HTERT RPE-1 (cell line): ENCODE data around the gene L1CAM.

ENCODE experiments used
- in situ Hi-C: fragments of 300-500 bp; cut with MboI; formaldehyde crosslinking; loops from 4 replicates; pipeline ENCODE4 v1.14.3; 2020; ENCODE audit warnings: low sequenced_read_pairs

The L1CAM gene

DNA sequence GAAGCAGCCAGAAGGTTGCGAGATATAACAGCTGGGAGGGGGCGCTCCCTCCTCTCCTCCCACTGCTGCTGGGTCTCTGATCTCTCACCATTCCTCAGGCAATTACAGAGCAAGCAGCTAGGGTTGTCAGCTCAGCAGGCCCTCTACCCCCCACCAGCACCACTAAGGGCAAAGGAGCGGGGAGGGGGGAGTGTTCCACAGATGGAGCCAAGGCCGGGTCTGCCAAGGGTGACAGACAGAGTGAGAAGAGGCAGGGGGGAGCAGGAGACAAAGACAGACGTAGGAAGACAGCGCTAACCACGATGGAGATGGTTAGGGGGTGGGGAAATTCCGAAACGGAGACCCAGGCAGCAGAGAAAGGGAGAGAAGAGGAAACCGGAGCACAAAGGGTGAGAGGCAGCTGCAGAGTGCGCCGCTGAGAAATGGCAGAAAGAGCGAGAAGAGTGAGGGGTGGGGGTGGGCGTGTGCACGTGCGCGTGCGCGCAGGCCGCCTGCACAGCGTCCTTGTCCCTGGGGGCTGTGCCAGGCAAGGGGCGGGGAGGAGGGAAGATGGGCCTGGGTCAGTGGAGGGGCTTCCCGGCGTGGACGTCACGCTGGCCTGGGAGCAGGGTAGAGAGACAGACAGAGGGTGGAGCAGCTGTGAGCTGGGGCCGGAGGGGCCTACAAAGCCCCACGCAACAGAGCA lies 6.9 kb downstream of the L1CAM start:
- in situ Hi-C loops, result no loop called here

DNA sequence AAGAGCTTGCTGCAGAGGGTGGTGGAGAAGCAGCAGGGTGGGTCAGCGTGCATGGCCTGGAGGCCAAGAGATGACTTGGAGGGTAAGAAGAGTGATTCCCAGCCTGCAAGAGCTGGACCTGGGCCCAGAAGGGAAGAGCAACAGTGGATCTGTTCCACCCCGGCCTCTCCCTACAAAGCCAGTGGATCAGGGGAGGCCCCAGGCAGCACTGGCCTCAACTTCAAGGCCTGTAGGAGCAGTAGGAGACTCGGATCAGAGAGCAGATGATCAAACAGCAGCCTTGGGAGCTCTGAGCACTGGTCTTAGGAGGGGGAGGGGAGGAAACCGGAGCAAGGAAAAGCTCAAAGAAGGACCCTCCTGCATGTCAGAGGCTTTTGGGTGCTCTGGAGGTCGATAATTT lies 7.6 kb downstream of the L1CAM start:
- in situ Hi-C loops, result no loop called here

DNA sequence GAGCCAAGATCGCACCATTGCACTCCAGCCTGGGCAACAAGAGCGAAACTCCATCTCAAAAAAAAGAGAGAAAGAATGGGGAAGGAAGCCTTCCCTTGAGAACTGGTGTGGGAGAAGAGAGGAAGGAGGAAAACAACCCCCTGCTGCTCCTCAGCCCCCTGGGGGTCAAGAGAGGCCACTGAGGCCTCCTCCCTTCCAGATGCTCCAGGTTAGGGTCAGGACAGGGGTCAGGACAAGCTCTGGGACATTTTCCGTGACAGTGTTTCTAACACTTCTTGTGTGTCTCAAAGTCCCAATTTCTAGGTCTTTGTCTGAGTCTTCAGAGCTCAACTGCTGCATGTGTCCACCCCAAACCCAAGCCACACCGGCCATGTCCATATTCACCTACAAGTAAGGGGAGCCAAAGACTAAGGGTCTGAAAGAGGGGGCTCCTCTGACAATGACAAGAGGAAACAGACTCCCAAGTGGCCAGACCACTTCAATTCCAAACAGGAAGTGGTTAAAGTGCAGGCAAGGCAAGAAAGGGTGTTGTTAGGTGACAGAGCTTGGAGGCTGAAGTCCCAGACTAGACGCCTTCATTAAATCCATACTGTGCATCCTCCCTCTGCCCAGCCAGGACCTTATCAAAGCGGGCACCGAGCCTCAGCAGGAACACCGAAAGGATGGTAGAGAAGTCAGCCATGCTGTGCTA lies 8.3 kb downstream of the L1CAM start:
- in situ Hi-C loops, result no loop called here

DNA sequence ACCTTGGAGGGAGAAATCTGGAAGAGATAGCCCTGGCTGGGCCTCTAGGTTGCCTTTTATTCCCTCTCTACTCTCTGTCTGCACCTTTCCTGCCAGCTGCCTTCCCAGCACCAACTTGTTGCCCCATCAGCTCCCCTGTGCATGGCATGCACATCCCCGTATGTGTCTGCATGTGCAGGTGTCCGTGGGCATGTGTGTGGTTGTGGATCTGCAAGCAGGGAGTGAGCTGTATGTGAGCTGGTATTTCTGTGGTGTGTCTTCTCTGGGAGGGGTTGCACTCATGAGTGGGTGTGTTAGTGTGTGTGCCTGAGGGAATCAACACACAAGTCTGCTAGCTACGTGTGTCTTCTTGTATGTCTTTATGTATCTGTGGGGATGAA lies 9.9 kb downstream of the L1CAM start:
- in situ Hi-C loops, result no loop called here

DNA sequence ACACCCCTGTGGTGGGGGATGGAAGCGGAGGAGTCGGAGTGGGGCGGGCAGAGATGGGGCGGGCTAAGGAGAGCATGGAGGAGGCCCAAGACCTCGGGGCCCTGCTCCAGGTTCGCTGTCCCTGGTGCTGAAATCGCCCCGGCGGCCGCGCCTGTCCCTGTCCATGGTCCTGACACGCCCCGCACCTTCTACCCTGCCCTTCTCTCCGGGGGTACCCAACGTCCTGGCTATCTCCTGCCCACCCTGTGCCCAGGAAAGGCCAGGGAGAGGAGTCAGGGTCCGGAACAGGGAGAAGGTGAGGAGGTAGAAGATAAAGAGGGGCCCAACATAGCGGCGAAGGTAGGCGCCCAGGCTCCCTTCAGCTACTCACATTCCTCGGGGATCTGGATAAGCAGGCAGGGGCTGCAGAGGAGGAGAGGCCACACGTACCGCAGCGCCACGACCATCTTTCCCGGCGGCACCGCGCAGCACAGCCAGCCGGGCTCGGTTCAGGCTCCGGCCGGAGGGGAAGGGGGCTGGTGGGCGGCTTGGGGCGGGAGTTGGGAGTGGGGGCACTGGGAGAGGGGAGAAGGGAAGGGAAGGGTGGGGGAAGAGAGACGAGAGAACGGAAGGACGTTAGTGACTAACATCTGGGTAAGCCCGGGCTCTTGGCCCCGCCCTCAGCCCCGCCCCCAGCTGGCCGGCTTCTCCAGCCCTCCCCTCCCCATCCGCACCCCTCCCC lies 10.4 kb downstream of the L1CAM start:
- in situ Hi-C loops, result no loop called here

DNA sequence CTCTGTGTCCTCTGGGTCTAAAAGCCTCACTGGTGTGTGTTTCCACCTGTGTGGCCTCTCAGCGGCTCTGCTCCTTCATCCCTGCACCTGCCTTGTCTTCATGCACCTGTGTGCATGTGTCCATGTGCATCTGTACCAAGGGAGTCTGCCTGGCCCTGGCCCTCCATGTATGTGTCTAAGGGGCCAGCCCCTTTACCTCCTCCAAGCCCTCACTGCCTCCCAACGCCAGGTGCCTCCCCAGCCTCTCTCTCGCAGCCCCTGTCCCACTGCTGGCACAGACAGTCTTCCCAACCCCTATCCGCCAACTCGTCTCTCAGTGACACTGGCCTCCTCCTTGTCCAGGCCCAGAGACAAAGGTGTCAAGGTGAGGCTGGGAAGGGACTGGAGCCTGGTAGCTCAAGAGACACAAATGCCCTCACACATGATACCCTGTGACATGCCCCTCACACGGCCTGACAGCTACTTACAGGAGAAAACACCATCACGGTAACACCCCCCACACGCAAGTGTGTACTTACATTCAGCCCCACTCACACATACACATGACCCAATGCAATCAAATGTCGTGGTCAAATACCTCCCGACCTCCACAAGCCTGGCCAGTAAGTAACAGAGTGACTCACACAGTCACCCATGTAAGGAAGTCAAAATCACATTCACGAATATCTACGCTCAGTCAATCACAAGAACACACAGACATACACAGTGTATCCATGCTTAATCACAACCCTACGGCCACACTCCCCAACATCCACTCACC lies 11.4 kb downstream of the L1CAM start:
- in situ Hi-C loops, result no loop called here

DNA sequence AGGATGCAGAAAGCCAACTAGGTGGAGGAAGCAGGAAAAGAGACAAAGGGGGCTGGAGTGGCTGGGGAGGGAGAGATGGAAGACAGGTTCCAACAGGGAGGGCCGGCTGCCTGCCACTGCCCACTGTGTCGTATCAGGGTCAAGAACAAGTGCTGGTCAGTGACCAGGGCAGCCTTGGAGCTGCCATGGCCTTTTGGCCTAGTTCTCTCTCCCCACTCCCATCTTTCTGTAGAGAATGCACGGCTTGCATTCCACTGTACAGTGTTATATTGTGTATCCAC lies 11.9 kb downstream of the L1CAM start:
- in situ Hi-C loops, result no loop called here

DNA sequence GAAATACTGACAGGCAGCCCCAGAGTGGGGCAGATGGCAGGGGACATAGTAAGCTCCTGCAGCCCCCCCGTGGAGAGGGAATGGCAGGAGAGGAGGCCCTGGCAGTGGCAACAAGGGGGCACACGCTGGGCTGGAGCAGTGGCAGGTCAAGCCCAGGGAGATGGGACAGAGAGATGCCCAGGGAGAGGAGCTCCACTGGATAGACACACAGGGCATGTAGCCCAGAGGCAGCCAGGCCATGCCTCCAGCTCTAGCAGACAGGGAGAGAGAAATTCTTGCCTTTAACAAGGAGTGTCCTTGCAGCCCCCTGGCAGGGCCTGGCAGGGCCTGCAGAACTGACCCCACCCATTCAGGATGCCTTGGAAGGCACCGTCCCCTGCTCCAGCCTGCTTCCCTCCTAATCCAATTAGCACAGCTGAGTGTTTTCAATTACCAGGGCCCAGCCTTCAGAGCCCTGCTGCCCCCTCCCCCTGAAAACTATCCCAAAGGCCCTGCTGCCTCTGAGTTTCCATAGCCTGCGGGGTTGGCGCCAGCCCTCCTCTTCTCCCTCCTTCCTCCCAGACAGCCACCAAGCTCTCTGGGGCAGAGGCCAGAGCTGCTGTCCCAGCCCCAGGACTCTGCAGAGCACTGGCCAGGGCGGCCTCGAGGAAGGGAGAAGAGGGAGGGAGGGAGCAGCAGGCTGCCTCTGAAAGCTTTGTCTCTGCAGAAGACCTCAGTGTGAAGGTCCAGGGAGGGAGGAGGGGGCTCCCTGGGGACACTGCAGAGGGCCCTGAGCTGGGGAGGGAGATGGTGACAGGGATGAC lies 12.5 kb downstream of the L1CAM start:
- in situ Hi-C loops, result no loop called here

DNA sequence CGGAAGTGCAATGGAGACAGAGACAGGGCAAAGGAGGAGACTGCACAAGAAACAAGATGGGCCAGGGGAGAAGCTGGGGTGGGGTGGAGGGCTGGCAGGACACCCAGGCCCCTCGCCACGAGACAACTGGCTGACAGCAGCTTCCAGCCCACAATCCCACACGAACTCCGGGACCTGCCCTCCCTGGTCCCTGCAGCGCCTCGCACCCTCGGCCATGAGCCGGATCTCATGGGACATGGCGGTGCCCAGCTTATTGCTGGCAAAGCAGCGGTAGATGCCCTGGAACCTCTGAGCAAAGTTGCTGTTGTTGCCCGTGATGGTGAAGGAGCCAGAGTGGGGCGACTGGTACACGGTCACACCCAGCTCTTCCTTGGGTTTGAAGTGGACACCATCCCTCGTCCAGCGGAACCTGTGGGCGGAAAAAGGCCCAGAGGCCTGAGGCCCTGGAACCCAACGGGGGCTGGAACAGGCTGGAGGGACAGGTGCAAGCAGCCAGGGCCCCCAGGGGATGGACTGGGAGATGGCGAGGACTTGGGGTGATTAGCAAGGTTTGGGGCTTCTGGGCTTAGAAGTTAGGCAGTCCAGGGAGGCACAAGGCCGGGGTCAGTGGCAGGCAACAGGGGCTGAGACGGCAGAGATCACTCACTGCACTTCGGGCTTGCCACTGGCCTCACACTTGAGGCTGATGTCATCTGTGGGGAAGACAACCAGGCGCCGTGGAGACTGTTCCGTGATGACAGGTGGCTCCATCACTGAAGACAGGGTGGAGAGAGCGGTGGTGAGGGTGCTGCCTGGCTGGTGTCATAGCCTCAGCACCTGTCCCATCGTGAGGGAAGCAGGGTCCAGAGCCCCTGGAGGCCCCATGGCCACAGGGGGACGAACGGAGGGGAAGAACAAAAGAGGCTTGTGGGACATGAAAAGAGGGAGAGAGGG lies 13.8 kb downstream of the L1CAM start:
- in situ Hi-C loops, result no loop called here

DNA sequence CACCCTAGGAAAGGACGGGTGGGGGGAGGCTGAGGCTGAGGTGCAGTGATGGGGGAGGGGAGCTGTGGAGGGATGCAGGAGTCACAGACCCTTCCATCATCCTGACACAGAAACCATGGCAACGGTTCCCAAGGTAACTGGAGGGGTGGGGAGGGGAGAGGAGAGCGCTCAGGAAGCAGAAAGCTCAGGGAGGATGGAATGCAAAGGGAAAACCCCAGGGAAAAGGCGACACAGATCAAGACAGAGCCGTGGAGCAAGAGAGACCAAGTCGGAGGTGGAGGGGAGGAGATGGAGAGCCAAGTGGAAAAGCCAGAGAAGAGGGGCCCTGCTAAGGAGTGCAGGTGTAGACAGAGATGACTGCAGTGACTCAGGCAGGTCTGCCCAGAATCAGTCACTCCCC lies 14.5 kb downstream of the L1CAM start:
- in situ Hi-C loops, result no loop called here

DNA sequence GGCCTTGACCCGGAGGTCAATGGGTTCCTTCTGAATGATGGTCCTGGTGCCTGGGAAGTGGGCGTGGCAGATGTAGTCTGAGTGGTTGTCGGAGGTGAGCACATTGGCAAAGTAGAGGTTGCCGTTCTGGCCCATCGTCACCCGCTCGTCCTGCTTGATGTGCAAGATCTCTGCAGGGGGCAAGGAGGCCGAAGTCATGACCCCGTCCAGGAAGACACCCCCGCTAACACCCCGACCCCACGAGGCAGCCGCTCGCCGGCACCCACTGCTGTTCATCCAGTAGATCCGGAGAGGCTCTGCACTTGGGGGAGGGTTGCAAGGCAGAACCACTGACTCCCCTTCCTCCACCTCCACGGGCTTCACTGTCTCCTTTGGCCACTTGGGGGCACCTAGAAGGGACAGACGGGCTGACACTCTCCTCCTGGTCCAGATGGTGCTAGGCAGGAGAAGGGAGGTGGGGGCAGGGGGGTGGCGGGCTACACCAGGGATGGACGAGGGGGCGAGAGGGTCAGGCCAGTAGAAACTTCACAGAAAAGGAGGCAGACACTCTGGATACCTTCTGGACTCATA lies 15.1 kb downstream of the L1CAM start:
- in situ Hi-C loops, result no loop called here

DNA sequence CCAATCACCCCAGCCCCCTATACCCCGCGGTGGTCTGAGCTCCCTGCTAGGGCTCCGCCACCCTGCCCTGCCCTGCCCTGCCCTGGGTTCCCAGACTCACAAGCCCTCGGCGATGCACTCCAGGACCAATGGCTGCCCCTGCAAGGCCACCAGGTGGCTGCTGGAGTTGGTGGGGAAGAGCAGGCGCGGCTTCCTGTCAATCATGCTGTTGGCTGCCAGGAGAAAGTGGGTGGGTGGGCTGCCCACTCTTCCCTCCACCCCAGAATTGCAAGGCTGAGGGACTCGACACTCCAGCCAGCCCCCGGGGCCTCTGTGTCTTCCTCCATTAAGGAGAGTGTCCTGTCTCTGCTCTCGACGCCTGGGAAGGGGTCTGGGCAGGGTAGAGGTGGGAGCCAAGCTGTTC lies 15.7 kb downstream of the L1CAM start:
- in situ Hi-C loops, result no loop called here

DNA sequence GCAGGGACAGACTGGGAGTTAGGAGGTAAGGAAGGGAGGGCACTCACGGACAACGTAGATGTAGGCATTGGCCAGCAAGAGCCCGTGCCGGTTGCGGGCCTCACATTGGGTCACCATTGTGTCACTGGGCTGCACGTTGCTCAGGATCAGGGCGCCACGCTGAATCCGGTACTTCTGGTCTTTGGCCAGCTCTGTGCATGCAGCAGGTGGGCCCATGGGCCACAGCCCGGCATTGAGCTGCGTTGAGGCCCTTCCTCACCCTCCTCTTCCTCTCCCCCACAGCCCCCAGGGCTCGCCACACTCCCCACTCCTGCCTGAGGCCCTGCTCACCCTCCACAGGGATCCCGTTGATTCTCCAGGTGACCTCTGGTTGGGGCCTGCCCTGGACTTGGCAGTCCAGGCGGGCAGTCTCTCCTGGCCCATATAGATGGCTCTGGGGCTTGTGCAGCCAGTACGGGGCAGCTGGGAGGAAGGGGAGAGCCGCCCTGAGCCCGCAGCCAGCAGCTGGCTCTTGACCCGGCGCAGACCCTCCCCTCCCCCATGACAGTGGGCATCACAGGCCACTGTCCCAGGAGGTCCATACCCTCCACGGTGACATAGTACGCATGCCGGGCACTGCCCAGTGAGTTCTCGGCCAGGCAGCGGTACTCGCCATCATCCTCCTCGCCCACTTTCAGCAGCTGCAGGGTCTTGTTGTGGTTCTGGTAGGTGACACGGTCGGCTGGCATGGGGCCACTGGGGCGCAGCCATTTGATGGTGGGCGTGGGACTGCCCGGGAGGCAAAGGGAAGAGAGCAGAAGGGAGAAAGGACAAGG lies 16.3 kb downstream of the L1CAM start:
- in situ Hi-C loops, result no loop called here

DNA sequence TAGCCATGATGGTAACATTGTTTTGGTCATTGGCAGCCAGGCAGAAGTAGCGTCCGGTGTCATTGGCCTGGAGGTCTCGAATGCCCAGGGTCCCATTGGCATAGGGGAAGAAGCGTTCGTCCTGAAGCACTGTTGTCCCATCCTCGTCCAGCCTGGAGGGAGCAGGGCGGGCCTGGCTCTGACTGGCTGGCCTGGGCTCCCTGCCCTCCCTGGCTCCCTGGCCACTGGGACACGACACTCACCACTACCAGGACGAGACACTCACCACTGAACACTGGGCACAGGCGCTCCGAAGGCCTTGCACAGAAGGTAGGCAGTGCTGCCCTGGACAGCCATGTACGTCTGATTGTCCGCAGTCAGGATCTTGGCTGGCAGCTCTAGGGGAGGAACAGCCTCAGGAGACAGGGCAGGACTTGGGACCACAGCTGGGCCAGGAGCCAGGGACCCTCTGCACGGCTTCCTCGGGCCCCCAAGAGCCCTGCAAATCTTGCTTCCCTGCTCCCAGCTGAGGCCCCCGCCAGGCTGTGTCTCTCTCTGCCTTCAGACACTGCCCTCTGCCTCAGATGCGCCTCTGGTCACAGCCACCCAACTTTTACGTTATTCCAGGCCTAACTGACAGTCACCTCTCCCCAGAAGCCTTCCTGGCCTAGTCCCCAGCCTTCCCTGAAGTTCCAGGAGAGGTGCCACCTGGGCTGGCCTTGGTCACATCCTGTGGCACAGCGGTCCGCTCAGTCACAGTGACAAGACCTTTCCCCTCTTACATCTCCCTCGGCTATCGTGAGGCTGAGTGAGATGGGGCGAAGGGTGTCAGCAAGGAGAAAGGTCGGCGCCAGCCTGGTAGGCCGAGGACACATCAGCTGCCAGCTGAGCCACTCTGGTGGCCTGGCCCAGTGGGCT lies 17.1 kb downstream of the L1CAM start:
- in situ Hi-C loops, result no loop called here

DNA sequence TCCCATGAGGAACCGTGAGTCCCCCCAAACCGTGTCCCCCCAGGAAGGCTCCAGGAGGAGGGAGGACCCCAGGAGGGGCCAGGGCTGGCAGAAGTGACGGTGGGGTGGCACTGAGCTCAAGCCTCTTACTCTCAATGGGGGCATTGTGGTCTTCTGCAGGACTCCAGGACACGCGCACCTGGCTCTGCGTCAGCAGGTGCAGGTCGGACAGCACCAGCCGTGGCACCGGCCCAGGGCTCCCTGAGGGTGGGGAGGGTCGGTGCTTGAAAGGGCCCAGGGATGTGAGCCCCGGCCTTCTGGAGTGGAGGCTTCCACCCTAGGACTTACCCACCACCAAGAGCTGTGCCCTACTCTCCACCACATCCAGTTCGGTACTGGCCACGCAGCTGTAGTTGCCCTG lies 18.3 kb downstream of the L1CAM start:
- in situ Hi-C loops, result no loop called here

DNA sequence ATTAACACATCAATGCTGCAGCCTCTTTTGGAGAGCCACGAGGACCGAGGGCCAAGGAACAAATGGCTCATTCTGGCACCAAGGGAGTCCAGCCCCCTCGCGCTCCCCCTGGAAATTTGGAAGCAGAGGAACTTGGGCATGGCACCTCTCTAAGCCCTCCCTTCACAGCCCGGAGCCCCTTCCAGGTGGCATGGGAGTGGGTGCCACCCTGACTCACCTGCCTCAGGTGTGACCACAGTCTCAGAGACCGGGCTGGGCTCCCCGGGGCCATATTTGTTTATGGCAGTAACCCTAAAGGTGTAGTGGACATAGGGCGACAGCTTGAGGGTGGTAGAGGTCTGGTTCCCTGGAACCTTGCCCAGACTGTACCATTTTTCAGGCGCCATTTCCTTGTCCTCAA lies 18.8 kb downstream of the L1CAM start:
- in situ Hi-C loops, result no loop called here

DNA sequence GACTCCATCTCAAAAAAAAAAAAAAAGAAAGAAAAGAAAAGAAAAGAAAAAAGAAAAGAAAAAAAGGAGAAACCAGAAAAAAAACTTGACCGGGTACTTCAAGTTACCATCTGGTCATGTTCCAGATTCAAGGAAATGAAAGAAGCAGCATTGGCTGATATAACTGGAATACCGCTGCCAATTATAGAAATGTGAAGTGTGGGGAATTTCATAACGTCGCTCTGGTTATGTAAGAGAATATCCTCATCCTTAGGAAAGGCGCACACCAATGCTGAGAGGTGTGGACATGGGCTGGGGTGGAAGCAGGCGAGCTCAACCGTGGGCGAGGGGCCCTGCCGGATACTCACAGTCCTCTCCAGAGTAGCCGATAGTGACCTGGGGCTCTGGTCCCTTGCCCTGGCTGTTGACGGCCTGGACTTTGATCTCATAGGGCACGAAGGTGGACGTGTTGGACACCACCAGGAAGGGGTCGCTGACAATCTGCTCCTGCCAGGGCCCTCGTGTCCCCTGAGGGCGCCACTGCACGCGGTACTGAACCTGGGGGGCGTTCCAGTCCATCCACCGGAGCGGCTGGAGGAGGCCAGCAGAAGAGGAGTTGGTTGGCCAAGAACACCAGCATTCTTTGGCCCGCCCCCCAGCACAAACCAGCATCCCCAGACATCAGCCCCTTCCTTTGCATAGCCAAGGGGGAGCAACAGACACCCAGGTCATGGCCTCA lies 19.5 kb downstream of the L1CAM start:
- in situ Hi-C loops, result no loop called here
